Stimulated activated CD8-positive, alpha-beta memory T cell treated with anti-CD3 and anti-CD28 coated beads, Interleukin-4, amount 100 ng/mL, for 24 hours (primary cell): Measurements from ENCODE around the gene CTNND1.
"Not testable (repeated sequence)": the region's sequence is repeated elsewhere in the genome, so short reads cannot be mapped to it uniquely, and the experiment has no call there.

Experiments
- DNase-seq: peaks from one replicate; pipeline ENCODE4 v3.0.0-alpha.2; 2020; ENCODE audit warnings: low read depth

CTNND1 gene, protein sequence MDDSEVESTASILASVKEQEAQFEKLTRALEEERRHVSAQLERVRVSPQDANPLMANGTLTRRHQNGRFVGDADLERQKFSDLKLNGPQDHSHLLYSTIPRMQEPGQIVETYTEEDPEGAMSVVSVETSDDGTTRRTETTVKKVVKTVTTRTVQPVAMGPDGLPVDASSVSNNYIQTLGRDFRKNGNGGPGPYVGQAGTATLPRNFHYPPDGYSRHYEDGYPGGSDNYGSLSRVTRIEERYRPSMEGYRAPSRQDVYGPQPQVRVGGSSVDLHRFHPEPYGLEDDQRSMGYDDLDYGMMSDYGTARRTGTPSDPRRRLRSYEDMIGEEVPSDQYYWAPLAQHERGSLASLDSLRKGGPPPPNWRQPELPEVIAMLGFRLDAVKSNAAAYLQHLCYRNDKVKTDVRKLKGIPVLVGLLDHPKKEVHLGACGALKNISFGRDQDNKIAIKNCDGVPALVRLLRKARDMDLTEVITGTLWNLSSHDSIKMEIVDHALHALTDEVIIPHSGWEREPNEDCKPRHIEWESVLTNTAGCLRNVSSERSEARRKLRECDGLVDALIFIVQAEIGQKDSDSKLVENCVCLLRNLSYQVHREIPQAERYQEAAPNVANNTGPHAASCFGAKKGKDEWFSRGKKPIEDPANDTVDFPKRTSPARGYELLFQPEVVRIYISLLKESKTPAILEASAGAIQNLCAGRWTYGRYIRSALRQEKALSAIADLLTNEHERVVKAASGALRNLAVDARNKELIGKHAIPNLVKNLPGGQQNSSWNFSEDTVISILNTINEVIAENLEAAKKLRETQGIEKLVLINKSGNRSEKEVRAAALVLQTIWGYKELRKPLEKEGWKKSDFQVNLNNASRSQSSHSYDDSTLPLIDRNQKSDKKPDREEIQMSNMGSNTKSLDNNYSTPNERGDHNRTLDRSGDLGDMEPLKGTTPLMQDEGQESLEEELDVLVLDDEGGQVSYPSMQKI

DNA sequence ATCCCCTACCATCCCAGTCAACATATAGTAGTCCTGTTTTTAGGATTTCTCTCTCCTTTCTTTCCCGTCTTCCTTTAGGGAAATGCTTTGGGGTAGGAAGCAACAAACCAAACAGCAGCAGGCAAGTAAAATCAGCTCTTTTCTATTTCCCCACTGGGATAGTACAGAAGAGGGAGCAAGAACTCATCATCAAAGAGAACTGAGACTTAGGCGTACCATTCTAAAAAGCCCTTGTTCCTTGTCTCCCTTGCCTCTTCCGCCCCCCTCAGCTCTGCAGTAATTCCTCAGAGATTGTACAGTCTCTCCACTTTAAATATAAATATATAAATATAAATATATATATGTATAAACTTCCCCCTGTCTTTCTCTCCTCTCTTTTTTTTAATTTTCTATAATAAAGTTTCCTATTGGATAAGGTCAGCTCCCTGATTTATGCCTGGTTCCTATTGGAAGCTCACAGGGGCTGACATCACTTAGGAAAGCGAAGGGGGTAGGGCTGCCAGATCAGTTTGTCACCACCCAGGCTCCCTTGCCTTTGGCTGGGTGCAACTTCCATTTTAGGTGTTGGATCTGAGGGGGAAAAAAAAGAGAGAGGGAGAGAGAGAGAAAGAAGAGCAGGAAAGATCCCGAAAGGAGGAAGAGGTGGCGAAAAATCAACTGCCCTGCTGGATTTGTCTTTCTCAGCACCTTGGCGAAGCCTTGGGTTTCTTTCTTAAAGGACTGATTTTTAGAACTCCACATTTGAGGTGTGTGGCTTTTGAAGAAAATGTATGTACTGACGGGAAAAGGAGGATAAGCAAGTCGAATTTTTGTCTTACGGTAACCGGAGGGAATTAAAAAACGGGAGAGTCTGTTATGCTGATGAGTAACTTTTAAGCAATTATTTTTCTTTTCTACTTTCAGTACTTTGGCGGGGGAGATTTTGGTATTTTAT, at the start of gene CTNND1:
TSS of gene CTNND1 (plus strand) at position 502 of the 934 bp plus-strand sequence. CDS start 29,677 bp downstream, outside the sequence.
- DNase-seq: no peak

DNA sequence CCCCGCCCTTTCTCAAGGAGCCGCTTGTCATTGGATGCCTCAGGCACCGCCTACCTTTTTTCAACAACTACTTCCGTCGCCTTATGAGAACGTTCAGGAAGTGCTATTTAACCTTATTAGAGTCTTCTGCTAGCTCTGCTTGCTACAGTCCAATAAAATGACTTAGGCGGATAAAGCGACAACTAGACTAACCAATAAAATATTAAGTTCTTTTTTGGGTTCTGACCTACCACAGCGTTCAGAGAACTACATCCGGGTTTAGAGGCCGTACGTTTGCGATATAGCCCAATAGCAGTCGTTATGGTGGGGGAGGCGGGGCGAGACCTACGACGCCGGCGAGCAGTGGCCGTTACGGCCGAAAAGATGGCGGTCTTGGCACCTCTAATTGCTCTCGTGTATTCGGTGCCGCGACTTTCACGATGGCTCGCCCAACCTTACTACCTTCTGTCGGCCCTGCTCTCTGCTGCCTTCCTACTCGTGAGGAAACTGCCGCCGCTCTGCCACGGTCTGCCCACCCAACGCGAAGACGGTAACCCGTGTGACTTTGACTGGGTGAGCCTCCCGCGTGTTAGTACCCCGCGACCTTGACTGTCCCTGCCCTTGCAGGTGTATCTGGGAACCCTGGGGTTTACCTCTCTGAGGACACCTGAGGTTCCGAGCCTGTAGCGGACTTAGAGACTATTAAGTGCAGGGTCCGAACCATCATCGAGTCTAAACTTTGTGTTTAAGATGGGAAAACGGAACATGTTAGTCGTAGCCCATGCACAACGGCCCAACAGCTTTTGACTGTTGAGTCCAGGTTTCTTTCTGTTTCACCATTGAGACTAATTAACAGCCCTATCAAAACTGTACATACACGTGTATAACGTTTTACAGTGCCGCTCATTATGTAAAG, 49.1 kb upstream of the CTNND1 start, which contains the start of gene TMX2:
TSS of gene TMX2 (plus strand) at position 338 of the 895 bp plus-strand sequence. CDS start at position 364, 26 bp downstream.
- DNase-seq: peak; percentile 80

DNA sequence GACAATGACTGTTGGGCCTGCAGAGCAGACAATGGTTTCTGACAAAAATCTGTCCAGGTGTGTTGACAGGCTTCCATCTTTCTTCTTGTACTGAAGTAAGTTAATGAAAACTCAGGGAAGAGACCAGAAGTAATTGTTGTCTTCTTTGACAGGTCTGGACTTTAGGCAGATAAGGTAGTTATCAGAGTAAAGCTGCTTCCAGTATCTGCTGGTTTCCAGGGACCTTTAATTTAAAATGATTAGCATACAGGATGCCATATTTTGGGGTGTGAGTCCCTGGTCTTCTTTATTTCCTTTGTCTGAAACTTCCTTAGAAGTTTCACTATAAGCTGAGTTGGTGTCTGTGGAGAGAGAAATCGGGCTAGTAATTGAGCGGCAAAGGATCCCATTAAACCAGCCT, 47.8 kb upstream of the CTNND1 start:
- DNase-seq: no peak

DNA sequence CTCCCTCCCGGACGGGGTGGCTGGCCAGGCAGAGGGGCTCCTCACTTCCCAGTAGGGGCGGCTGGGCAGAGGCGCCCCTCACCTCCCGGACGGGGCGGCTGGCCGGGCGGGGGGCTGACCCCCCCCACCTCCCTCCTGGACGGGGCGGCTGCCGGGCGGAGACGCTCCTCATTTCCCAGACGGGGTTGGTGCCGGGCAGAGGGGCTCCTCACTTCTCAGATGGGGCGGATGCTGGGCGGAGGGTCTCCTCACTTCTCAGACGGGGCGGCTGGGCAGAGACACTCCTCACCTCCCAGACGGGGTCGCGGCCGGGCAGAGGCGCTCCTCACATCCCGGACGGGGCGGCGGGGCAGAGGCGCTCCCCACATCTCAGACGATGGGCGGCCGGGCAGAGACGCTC, 44.9 kb upstream of the CTNND1 start:
- not testable (repeated sequence) for DNase-seq

DNA sequence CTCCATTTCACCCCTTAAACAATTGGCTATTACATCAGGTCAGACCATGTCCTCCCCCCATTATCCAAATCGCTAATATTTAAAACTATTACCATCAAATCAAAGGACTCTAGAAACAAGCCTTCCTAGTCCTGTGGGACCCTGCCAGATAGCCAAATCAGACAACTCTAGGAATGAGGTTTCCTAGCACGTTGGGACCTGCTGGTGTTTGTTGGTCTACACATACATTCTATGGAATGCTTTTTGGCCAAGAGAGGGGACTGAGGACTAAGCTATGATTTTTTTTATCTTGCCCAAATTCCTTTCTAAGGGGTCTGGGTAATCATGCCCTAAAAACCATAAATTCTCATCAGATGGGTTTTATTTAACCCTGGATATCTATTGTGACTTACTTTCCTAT, 34.4 kb upstream of the CTNND1 start:
- no peak for DNase-seq

DNA sequence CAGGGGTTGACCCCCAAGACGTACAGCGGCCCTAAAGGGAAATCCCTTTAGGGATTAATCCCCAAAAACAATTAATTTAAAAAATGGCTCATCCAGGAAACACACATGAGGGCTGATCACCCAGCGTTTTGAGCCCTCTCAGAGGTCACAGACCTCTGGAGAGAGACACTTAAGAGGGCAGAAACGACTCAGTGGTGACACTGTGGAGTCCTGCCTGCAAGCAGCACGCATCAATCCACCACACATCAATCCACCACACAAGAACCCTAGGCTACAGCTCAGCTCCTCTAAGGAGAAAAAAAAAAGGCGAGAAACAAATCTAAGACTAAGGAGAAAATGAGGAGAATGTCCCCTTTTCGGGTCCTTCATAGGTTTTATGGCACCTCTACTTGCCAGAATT, 32.8 kb upstream of the CTNND1 start:
- no peak for DNase-seq

DNA sequence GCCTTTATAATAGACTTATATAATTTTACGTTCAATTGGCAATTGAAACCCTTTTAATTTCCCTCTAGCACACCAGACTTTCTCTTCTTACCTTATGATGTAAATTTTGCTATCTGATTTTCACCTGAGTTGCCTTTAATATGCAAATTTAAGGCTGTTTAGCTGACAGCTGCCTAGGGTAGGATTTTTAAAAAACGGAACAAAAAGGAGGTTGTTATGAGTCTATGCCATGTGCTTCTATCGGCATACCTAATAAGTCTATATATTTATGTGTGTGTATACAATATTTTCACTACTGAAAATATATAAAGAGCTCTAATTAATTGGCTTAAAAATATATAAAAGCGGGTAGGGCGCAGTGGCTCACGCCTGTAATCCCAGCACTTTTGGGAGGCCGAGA, 32.1 kb upstream of the CTNND1 start:
- DNase-seq: no peak

DNA sequence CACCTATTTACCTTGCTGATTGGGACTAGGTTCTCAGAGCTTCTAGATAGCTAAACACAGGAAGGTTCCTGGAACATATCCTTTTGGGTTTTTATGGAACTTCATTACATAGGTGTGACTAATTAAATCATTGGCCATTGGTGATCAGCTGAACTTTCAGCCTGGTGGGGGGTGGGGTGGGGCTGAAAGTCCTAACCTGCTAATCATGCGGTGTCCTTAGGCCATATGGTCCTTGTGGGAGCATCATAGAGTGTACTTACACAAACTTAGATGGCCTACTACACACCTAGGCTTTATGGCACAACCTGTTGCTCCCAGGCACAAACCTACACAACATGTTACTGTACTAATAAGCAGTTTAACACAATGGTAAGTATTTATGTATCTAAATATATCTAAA, 28.9 kb upstream of the CTNND1 start:
- no peak for DNase-seq

DNA sequence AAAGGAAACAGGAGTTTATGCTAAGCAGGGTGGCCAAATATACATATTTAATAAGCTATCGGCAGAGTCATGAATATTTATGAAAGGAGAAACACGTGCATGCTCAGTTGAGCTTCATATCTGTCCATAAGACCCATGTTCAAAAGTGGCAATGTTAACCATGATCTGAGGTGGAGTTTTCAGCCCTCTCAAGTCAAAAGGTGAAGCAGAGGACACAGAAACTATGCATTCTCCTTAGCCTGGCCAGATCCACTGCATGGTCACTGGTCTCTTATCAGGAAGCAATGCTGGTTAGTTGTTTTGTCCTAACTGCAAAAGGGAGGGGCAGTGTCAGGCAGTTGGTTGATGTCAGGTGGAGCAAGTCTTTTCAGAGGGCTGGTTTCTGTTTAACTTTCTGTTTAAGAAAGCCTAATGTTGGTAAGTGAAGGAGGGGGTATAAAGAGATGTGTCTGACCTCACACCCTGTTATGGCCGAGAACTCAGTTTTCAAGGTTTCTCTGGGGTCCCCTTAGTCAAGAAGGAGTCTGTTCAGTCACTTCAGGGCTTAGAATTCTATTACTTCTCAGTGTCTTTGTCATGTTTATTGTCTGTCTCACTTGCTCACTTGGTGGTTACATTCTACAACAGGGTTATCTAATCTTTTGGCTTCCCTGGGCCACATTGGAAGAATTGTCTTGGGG, 25.8 kb upstream of the CTNND1 start:
- no peak for DNase-seq

DNA sequence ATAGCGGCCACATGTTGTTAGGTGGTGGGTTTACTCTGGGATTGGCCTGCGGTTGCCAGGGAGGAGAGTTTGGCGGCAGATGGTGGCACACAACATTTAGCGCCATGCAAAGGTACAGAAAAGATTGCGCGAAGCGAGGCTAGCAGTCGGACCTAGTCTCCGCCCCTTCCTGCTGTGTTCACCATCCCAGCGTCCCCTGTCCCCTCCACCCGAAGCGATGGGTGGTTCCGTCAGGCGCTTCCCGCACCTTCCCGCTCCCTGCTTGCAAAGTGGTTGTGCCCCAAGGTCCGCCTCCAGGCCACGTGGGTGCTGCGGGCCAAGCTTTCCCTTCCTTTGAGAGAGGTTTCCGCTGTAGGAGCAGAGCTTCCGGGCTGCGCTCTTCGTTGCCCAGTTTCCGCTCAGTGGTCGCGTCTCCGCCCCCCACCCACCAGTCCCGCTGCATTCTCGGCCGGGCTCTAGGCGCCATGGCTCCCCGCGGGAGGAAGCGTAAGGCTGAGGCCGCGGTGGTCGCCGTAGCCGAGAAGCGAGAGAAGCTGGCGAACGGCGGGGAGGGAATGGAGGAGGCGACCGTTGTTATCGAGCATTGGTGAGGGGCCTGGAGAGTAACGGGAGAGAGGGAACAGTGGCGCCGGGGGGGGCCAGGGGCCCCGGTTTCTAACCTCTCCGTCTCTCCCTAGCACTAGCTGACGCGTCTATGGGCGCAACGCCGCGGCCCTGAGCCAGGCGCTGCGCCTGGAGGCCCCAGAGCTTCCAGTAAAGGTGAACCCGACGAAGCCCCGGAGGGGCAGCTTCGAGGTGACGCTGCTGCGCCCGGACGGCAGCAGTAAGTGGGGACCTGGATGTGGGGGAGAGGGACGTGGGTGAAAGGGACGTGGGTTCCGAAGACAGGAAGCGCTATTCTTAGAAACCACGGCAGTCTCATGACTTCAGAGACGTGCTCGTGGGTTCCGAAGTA, 20.2 kb upstream of the CTNND1 start, which contains the start of gene SELENOH:
TSS of gene SELENOH (plus strand) at position 360 of the 955 bp plus-strand sequence. CDS start at position 465, 105 bp downstream.
- peak; percentile 95 for DNase-seq

DNA sequence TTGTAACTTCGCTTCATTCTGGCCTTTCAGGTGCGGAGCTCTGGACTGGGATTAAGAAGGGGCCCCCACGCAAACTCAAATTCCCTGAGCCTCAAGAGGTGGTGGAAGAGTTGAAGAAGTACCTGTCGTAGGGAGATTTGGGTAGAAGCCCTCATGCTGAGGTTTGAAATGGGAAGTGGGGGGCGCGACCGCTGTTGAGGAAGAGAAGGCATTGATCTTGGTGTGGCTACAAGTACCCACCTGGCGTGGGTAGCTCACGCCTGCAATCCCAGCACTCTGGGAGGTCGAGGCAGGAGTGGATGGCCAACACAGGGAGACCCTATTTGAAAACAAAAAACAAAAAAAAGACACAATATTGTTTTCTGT, 19.5 kb upstream of the CTNND1 start:
- DNase-seq: no peak

DNA sequence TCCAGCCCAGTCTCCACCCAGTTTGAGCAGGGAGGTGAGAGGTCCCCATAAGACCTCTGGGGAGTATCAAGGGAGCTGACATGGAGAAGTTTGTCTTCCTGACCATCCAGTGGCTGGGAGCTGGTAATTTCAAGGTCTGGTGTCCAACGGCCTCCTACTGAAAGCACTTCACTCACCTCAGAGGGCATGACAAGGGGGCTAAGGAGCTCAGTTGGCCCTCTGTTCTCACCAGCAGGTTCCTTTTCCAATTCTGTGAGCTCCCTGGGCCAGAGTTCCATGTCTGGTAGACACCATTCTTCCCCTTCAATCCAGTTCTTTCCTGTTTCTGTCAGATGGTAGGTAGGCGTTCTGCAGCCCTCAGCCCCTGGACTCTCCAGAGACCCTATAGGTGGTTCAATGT, 17.2 kb upstream of the CTNND1 start:
- no peak for DNase-seq

DNA sequence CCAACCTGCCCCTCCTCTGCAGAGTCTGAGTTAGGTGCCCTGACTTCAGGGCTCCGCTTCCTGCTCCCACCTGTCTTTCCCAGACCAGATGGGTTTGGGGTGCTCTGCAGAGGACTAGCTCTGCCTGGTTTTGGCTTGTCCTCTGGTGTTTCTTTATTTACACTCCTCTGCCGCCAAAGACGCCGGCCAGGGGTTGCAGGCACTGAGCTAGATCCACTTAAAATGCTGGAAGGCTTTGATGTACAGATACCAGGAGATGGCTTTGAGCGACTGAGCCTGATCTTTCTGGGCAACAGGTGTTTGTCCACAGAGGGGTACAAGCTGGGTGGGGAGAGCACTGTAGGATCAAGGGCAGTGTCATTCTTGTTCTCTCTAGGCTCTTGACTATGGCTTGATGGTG, 16.4 kb upstream of the CTNND1 start:
- DNase-seq: no peak

DNA sequence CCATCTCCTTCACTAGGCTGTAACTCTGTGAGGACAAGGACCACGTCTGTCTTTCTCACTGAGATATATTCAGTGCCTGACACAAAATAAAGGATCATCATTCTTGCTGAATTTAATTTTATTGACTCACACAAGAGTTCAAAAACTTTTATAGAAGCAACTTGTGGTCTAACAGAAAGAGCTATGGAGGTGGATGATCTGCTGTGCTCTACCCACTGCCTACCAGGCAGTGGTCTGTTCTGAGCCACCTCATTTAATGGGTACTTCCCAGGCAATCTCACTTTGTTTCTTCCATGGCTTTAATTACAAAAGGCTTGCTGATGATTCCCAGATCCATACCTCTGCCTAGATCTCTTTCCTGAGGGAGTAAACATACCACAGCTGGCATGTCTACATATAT, 14.7 kb upstream of the CTNND1 start:
- no peak for DNase-seq

DNA sequence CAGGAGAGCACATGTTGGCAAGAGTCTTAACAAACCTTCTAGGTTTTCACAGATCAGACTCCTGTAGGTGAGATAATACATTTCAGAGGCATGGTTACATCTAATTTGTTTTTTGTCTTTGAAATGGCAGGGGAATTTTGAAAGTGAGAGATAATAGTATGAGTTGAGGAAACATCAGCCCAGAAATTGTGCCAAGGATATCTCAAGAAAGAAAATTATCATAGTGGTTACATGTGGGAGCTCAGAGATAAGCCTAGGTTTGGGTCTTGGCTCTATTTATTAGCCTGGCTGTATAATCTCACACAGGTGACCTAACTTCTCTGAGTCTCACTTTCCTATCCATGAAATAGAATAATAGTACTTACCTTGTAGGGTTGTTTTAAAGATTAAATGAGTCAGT, 10.4 kb upstream of the CTNND1 start:
- no peak for DNase-seq

DNA sequence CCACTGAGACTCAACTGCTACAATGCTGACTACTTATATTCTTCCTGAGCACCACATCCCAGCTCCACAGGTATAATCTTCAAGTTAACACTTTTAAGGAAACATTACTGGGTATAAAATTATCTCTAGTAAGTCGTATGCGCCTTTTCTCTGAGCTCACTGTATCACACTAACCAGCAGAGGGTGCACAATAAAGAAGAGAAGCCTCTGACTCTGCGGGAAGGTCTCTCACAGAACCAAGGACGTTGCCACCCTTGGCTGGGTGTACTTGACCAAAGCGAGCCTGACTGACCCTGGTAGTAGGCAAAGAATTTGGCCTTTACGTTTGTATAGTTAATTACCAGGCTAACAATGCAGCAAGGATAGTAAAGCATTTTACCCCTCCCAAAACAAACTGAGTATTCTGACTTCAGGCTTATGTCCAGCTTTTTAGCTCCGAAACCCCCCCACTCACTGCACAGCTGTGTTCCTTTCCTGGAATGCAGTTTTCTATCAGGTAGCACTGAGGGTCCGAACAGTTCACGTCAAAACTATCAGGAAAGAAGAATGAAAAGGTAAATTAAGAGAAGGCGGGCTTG, 9.8 kb upstream of the CTNND1 start, which contains the start of gene BTBD18:
TSS of gene BTBD18 (minus strand) at position 144 of the 578 bp plus-strand sequence. CDS start 631 bp downstream, outside the sequence.
- DNase-seq: no peak

DNA sequence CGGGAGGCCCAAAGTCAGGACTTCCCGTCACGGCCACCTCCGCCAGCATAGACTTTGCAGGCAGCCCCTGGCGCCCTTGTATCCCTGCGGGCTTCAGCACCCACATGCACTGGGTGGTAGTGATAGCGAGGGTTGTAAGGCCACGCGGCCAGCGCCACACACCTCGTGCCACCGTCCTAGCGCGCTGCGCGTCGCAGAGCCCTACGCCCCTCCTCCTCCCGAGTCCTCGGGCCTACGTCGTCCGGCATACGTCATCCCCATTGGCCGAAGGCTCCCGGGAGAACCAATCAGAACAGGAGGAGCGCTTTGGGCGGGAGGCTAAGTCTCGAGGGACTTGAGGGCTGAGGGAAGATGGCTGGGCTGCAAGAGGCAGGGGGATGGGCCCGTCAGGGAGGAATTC, 8.6 kb upstream of the CTNND1 start:
- no peak for DNase-seq

DNA sequence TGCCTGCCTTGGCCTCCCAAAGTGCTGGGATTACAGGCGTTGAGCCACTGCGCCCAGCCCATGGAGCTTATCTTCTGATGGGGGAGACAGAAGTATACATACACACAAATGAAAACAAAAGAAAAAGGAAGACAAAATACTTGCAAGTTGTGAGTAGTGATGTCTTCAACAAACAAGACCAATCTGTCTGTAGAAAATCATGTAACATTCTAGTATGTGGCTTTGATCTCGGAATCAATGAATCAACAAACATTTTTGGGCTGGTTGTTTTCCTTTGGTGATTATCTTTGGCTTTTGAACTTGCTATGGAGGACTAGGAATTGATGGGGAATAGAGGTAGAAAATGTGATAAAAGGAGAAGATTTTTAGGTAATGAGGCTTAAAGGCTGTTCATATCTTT, 3.4 kb upstream of the CTNND1 start:
- DNase-seq: no peak
